ENCODE data around the gene HAVCR2.

Gene HAVCR2

GRCh38 chr5:157120102-157120501, 11.3 kb upstream of the HAVCR2 start:
- TF ChIP-seq CTCF (IDR thresholded peaks at IDR 0.05; ENCODE audit: control extremely low read depth, extremely low read depth, low read depth, missing control alignments) = no peak
- ChIA-PET CTCF (interaction anchor here (1.0 to 2.6 kb wide), 4 partner anchors 12 to 296 kb away, joined by 3 to 17 read pairs (median 8); no protein-coding TSS in a partner anchor), POLR2A (no interaction called here)
- no peak for DNase-seq (ENCODE audit: extremely low spot score)

- POLR2A ChIA-PET = interaction anchor here (0.6 to 1.4 kb wide), 3 partner anchors 9 to 26 kb away, joined by 3 to 5 read pairs (median 4); partner anchors contain the start of gene MED7
- TF ChIP-seq CTCF (IDR thresholded peaks at IDR 0.05; ENCODE audit: control extremely low read depth, extremely low read depth, low read depth, missing control alignments) = no peak
- peak; percentile 59 for DNase-seq (ENCODE audit: extremely low spot score)
- CTCF ChIA-PET = interaction anchor here (0.8 to 3.4 kb wide), 13 partner anchors 8 to 172 kb away, joined by 3 to 28 read pairs (median 5); partner anchors contain the start of gene MED7
These were observed 7.7 kb upstream of the HAVCR2 start for GRCh38 chr5:157116483-157116954.

- DNase-seq (ENCODE audit: extremely low spot score) = no peak
- POLR2A ChIA-PET = interaction anchor here (0.6 kb wide), 1 partner anchor 176 kb away, joined by 3 read pairs; no protein-coding TSS in a partner anchor
- CTCF ChIA-PET = interaction anchor here (1.1 to 3.4 kb wide), 11 partner anchors 9 to 44 kb away, joined by 3 to 28 read pairs (median 5); partner anchors contain the start of gene MED7
- TF ChIP-seq CTCF (IDR thresholded peaks at IDR 0.05; ENCODE audit: control extremely low read depth, extremely low read depth, low read depth, missing control alignments) = no peak
These were observed 6.7 kb upstream of the HAVCR2 start for GRCh38 chr5:157115502-157115901.

GRCh38 chr5:157115012-157115411, 6.2 kb upstream of the HAVCR2 start:
- POLR2A ChIA-PET = interaction anchor here (0.6 kb wide), 1 partner anchor 176 kb away, joined by 3 read pairs; no protein-coding TSS in a partner anchor
- no peak for TF ChIP-seq CTCF (IDR thresholded peaks at IDR 0.05; ENCODE audit: control extremely low read depth, extremely low read depth, low read depth, missing control alignments)
- CTCF ChIA-PET = interaction anchor here (1.1 to 3.4 kb wide), 7 partner anchors 10 to 43 kb away, joined by 3 to 28 read pairs (median 3); no protein-coding TSS in a partner anchor
- no peak for DNase-seq (ENCODE audit: extremely low spot score)

- ChIA-PET POLR2A (interaction anchor here (0.7 kb wide), 1 partner anchor 11 kb away, joined by 4 read pairs; no protein-coding TSS in a partner anchor), CTCF (no interaction called here)
- no peak for TF ChIP-seq CTCF (IDR thresholded peaks at IDR 0.05; ENCODE audit: control extremely low read depth, extremely low read depth, low read depth, missing control alignments)
- DNase-seq (ENCODE audit: extremely low spot score) = no peak
These were observed 4.2 kb upstream of the HAVCR2 start for GRCh38 chr5:157113002-157113401.

- DNase-seq (ENCODE audit: extremely low spot score) = peak; percentile 65
- ChIA-PET POLR2A (interaction anchor here (0.6 to 1.0 kb wide), 2 partner anchors 33 to 35 kb away, joined by 5 to 9 read pairs; partner anchors contain the start of gene MED7), CTCF (interaction anchor here (2.9 kb wide), 1 partner anchor 23 kb away, joined by 11 read pairs; no protein-coding TSS in a partner anchor)
- no peak for TF ChIP-seq CTCF (IDR thresholded peaks at IDR 0.05; ENCODE audit: control extremely low read depth, extremely low read depth, low read depth, missing control alignments)
These were observed 900 bp upstream of the HAVCR2 start for GRCh38 chr5:157109744-157110143.
